Prostate gland (tissue), 2 donors: ENCODE data around the gene RUFY3.

Experiments used
- CTCF ChIP-seq, 4 experiments: fragments of 200-600 bp in 2 of 4; fragments of 450-650 bp in 2 of 4; sonication (generic) in 2 of 4; IDR thresholded peaks; 1 replicate in 3 of 4; 2 replicates in 1 of 4; pipeline ENCODE4 v1.5.1; 2016 to 2019; ENCODE audit warnings: antibody characterized with exemption in 4 of 4, mild to moderate bottlenecking in 2 of 4, moderate library complexity in 2 of 4
- POLR2A ChIP-seq: fragments of 450-650 bp; IDR thresholded peaks from one replicate; pipeline ENCODE4 v1.6.1; 2016; ENCODE audit warnings: antibody characterized with exemption, mild to moderate bottlenecking

DNA sequence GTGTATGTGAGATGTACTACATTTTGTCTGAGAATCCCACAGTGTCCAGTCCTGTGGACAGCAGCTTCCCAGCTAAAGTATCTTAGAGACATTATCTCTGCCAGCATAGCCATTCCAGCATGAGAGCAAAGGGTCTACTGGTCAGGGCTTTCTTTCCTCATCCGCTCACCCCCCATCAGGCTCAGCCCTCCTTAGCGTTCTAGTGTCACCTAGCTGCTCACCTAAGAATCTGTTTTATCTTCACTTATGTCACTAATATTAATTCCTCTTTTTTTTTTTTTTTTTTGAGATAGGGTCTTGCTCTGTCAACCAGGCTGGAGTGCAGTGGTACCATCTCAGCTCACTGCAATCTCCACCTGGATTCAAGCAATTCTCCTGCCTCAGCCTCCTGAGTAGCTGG, 15.6 kb downstream of the RUFY3 start:
- no peak for TF ChIP-seq CTCF (IDR thresholded peaks at IDR 0.05)
- no peak for TF ChIP-seq POLR2A
